Femur (tissue), 1 donor: ENCODE measurements around the gene CXCR5.
A peak's percentile ranks its signal among the peaks of the same experiment; 100 is the strongest.

Experiments used
- DNase-seq: peaks from one replicate; pipeline ENCODE4 v3.0.0-alpha.2; 2017

Gene CXCR5

DNA sequence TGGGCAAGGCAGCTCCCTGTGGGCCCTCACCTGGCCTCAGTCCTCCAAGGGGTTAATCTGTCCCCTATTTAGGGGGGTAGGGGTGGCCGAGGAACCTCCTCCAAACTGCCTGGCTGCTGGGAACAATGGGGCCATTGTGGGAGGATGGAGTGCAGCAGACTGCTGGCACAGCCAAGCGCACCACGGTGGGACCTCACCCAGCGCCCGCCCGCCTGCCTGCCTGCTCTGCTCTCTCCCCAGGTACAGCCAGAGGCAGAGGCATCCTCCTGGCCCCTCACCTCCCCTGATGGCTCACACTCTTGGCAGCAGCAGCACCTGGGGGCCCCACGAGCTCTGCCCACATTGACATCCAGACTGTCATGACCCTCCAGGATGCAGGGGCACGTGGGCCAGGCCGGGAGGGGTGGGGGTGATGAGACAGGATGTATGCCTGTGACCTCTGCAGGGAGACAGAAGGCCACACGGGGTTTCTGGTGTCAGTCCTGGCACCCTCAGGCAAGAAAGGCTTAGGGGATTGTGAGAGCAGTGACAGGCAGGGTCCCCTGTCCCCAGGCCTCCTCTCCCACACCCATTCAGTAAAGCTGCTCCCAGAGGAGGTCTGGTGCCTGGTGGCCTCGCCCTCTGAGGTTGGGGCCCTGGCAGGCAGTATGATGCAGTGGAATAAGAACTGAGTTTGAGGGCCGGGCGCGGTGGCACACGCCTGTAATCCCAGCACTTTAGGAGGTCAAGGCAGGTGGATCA lies 30.7 kb downstream of the CXCR5 start:
- peak; percentile 70 for DNase-seq

DNA sequence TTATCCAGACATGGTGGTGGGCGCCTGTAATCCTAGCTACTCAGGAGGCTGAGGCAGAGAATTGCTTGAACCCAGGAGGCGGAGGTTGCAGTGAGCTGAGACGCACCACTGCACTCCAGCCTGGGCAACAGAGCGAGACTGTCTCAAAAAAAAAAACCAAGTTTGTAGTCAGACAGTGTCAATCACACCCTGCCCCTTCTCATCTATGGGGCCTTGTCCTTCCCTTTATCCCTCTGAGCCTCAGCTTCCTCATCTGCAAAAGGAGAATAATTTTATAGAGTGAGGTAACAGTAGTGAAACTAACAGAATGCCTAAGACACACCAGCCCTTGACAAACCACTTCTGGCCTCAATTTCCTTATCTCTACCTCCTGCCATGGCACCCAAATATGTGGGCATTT lies 31.3 kb downstream of the CXCR5 start:
- DNase-seq = no peak

GRCh38 chr11:118915396-118915795 lies 31.7 kb downstream of the CXCR5 start:
- DNase-seq = no peak

DNA sequence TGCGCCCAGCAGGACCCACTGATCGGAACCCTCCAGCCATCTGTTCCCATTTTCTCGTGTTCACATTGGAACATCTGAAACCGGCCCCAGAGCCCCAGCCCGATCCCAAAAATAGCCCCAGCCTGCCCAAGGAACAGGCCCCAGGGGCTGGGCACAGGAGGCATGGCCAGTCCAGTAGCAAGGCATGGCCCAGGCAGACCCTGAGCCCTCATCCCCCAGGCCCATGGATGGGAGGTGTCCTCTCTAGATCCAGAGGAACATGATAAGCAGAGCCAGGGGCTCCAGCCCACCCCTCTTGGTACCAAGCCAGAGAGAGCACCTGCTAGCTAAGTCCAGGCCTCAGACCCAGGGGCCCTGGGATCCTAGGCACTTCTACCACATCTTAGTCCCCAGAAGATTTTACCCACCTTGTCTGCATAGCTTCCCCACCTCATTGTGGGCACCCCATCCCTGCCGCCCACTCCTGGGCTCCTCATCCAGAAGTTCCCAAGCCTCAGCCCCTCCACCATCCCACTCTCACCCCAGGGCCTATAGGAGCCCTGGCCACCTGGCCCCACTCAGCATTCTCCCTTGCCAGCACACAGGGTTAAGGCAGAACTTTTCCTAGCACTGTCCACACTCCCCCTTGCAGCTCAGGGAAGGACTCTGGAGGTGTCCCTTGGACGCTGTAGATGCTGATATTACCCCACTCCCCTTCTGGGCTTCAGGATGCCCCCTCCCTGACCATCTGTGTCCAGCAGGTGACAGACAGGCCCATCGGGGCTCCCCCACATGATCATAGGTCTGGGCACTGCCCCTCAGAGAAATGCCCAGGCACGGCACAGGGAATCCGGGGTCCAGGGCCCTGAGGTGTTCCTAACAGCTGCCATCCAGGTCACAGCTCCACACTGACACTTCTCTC lies 32.5 kb downstream of the CXCR5 start:
- DNase-seq = peak; percentile 64

GRCh38 chr11:118916842-118917388 lies 33.2 kb downstream of the CXCR5 start:
- peak; percentile 58 for DNase-seq

GRCh38 chr11:118917481-118918127 lies 33.9 kb downstream of the CXCR5 start:
- DNase-seq = peak; percentile 50

DNA sequence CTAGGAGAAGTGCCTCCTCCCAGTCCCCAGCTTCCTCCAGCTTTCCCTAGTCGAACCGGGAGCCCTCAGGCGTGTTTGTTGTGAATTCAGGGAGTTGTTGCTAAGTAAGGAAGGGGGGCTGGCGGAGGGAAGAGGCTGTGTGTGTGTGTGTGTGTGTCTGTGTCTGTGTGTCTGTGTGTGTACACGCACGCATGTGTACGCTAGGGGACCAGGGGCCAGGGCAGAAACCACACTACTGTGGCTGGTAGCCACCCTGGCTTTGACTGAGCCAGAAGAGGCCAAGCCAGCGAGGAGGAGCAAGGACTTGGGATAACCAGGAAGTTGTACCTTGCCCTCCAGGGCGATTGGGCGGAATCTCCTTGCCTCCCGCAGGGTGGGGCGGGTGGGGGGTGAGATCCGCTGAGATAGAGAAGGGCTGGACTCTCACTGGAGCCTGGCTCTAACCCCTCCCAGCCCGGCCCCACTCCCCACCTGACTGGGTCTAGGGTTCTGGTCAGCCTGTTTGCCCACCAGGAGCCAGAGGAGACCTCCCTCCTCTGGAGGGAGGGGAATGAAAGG lies 34.5 kb downstream of the CXCR5 start:
- peak; percentile 89 for DNase-seq

DNA sequence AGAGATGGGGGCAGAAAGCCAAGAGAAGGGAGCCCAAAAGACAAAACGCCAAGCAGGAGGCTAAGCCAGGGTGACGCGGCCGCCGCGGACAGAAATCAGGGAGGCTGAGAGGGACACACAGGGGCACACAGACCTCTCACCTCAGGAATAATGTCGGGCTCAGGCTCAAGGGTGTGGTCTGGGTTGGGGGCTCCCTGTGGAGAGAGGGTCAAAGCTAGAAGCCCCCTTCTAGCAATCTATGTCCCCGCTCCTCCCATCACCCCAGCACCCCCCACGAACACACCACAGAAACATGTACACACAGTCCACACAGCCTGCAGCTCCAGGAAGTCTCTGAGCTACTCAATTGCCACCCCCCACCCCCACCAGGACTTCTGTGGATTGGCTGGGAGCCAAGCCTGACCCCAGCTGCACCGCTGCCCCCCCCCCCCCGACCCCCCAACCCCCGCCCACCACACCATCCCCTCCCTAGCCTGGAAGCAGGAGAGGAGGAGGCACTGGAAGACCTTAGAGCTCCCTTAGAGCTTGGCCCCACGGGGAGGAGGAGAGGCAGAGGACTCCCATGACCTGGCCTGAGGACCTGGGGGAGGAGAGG lies 35.1 kb downstream of the CXCR5 start:
- DNase-seq = peak; percentile 68

DNA sequence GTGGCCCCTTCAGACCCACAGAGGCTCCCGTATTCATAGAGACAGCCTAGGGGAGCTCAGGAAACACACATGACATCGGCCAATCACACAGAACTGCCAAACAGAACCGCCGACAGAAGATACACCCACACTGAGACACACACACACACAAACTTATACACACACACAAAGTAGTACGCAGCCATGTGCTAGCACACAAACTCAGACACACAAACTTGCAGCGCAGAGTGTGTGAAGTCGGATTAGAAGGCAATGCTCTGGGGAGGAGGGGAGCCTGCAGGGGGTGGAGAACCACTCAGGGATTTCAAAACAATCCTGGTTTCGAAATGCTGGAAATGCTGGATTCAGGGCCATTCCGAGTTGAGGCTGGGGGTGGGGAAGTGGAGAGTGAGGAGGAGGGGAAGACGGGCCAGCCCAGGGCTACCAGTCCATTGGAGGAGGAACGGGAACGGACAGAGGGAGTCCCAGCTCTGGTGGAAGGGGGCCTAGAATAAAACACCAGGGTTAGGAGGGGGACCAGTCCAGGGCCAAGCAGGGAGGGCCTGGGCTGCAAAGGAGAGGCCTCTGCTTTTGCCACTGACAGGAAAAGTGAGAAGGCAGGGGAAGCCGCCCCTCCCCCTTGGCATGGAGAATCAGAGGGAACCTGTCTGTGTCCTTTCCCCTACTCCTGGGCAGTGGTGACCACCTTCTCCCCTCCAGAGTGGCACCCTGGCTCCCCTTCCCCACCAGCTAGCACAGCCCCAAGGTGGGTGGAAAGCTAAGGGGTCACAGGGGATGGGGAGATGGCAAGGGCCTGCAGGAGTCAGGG lies 37.6 kb downstream of the CXCR5 start:
- DNase-seq = peak; percentile 37

DNA sequence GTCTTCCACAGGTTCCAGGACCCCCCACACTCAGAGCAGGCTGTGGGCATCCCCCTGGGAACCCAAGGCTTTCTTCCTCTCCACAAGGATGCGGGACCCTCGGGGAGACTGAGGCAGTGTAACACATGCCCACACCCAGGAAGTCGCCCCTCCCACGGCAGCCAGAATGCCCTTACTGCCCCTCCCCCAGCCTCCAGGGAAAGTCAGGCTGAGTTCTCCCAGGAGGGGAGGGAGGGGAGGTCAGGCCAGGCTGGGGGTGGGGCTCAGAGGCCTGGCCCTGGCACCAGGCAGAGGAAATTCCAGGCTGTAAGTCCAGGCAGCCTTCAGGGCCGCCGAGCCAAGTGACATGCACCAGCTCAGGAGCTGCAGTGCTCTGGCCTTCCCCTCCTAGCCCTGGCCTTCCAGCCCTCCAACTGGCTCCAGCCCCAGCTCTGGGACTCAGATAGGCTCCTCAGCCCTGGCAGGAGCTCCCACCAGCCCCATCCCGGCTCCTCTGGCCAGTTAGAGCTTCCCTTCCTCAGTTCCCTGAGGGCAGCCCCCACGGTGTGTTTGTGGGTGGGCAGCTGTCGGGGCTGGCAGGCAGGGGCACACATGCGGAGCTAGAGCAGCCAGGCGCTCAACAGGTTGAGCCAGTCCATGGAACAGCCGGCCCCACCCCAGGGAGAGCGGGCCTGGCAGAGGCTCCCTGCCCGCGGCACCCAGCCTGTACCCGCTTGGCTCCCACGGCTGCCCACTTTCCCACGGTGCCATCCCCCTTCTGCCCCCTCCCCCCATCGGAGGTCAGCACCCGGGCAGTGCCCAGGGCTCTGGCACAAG lies 38.4 kb downstream of the CXCR5 start:
- DNase-seq = peak; percentile 74

- no peak for DNase-seq
Observed at GRCh38 chr11:118922745-118923627, 39.3 kb downstream of the CXCR5 start.

DNA sequence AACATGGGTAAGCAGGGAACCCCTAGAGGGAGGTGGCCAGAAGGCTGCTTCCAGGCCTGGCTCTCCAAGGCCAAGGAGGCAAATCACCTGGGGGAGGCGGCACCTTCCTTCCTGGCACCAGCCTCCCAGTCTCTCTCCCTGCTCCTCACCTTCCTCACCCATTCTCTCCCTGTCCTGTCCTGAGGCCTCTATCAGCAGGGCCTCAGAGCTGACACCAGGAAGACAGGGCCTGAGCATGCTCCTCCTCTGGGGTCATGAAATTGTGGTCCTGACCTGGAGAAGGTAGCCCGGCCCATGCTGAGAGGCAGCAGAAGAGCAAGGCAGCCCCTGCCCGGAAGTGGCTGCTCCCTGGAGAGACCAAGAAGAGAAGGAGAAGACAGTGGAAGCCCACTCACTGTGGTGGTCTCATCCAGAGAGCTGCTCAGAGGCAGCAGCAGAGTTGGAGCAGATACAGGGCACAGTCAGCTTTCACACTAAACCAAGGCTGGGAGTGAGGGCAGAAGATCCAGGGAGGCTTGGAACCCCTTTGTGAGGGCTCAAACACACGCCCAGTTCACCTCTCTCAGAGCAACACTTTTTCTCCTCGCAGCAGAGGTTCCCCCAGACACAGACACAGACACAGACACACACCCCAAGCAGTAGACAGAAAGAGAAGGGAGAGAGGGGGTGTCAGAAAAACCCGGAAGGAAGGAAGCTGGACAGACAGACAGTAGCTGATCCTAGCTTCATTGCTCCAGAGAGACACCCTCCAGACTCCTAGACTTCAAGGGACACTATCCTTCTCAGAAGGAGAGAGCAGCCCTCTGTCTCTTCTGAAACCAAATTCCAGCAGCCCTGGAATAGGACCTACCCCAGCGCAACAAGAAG lies 40.3 kb downstream of the CXCR5 start:
- DNase-seq = no peak

DNA sequence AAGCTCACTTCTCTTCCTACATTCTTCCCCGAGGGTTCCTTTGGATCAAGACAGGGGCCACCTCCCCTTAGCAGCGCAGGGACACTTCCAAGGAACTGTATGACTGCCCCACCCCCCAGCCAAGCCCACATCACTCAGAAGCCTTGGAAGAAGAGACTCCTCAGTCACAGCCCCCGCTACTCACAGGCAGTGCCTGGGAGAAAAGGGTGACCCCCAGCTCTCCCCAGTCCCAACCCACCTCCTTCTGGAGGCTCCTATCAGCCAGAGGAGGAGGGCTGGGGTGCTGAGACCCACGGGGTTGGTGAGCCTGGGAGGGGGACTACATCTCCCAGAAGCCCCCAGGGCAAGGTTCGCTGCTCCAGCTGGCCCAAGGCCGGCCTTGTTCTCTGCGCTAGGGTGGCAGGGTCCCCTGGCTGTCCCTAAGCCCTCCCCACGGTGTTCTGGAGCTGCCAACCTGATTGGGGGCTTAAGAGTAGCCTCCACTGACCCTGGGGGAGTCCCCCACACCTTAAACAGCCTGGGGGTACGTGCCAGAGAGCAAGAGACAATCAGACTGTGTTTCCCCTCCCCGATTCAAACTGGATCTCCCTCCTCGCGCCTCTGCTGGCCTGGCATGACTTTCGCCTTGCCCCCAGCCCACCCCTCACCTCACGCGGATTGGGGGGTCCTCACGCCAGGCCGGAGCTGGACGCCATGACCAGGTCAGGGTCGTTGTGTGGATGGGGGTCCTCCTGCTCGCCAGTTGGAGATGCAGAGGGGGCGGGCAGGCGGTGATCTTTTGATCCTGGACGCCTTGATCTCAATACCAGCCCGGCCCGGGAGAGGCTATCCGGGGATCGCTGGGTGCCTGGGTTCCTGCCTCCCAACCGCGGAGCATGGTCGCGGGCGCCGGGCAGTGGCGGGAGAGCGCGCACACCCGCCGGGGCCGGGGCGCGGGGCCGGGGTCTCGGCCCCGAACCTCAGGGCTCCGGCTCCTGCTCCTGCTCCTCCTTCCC lies 41.2 kb downstream of the CXCR5 start:
- DNase-seq = peak; percentile 78

- DNase-seq = no peak
Observed at GRCh38 chr11:118927554-118928100, 43.9 kb downstream of the CXCR5 start.

DNA sequence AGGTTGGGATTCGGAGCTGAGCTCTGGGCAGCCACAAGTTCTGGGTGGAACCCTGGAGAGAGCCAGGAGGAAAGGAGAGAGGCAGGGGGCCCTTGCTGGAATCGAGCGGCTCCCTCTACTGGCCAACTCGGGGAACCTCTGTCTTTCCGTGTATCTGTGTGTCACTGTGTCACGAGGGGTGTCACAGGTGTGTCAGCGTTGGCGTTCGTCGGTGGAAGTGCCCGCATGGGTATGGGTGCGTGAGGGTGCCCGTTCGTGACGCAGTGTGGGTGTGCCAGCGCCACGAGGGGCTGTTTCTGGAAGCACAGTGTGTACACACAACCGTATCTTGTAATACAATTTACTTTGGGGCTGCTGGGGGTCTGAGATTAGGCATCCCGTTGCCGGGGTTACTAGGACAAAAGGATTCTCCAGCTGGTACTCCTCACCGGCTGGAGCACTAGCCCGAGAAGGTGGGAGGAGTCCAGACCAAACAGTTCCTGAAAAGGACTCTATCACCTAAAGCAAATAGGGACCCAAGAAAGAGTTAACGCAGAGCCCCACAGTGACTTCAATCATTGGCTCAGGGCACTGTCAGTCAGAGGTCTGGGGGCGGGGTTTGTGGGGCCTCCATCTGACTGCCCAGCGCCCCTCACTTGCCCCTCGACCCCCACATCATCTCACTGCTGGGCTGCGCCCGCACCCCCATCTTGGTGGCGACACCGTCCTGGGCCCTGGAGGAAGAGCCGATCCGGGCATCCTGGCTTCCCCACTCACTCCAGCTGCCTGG lies 44.6 kb downstream of the CXCR5 start:
- peak; percentile 96 for DNase-seq

DNA sequence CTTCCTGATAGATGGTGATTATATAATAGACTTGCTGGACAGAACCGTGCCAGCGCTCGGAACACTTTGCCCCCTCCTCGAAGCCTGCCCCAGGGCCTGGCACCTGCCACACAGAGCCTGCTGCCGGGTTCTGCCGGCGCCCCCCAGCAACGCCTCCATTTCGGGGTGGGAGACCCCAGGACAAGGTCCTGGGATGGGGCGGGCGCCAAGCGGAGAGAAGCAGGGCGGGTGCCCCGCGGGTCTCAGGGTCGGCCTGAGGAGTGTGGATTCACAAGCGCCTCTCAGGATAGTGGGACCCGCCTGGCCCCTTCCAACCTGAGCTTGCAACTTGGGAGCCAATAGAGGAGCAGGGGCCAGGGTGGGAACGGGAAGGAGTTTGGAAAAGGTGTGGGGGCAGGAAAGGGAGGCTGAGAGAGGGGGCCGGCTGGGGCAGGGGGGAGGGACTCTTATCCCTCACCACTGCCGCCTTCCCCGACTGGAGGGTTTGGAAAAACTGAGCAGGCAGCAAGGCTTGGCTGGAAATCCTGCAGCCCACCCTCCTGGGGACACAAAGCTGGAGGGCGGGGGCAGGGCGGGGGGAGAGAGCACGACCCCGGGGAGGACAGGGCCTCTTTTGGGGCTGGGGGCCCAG lies 45.3 kb downstream of the CXCR5 start:
- no peak for DNase-seq
